ENCODE data around the gene PINK1. TPM values are rescaled to one million over a fixed set of nuclear protein-coding genes. Genes with fewer than 3 reads are reported as not detected.
A peak's percentile ranks its signal among the peaks of the same experiment; 100 is the strongest.

PINK1 gene
- total RNA-seq, 3 donors from 2014 or later (not counting 1 experiment from before 2014, with no cell fraction given): 10.8 to 16.2 (median 15.0) TPM

DNA sequence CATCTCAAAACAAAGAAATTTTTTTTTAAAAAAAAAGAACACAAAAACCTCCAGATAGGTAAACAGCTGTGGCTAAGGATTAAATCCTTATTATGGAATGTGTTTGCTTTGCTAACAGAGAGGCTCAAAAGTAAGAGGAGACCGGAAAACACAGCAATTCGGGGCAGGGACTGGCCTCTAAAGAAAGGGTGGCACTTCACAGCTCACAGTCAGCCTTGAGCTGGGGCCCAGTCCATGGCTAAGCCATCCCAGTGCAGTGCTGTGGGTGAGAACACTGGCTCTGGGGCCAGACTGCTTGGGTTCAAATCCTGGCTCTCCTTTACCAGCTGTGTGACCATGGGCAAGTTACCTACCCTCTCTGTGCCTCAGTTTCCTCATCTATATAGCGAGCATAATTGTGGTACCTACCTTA is 56.4 kb downstream of the PINK1 start:
- Mint-ChIP-seq H3K9me3 (no peaks in the 10 kb centered on the region), H3K4me1 (no peaks in the 10 kb centered on the region), H3K27me3 (ENCODE audit: low read depth in 2 of 2) (no peaks in the 10 kb centered on the region), H3K27ac (no peak overlapping the region), H3K4me3 (no peak overlapping the region), H3K36me3 (no peaks in the 10 kb centered on the region)
- H3K4me3 ChIP-seq (ENCODE audit: low read length): no peak overlapping the region
- TF ChIP-seq, protein P1, sequence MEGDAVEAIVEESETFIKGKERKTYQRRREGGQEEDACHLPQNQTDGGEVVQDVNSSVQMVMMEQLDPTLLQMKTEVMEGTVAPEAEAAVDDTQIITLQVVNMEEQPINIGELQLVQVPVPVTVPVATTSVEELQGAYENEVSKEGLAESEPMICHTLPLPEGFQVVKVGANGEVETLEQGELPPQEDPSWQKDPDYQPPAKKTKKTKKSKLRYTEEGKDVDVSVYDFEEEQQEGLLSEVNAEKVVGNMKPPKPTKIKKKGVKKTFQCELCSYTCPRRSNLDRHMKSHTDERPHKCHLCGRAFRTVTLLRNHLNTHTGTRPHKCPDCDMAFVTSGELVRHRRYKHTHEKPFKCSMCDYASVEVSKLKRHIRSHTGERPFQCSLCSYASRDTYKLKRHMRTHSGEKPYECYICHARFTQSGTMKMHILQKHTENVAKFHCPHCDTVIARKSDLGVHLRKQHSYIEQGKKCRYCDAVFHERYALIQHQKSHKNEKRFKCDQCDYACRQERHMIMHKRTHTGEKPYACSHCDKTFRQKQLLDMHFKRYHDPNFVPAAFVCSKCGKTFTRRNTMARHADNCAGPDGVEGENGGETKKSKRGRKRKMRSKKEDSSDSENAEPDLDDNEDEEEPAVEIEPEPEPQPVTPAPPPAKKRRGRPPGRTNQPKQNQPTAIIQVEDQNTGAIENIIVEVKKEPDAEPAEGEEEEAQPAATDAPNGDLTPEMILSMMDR (IDR thresholded peaks at IDR 0.05): no peak
- no peak for ATAC-seq
- H3K27ac ChIP-seq (ENCODE audit: low read length): no peak overlapping the region
- no peaks in the 10 kb centered on the region for H3K27me3 ChIP-seq (ENCODE audit: control insufficient read depth, insufficient read depth, low read length)
- intact Hi-C loops (cut with micrococcal nuclease): no loop called here
- H3K36me3 ChIP-seq (ENCODE audit: control insufficient read depth, insufficient read depth, low read length): no peaks in the 10 kb centered on the region
- H3K9me3 ChIP-seq (ENCODE audit: control insufficient read depth, insufficient read depth, low read length): no peaks in the 10 kb centered on the region
- WGBS (ENCODE audit: insufficient coverage): 75% methylated on average over 3 of the region's 3 CpGs
- H3K4me1 ChIP-seq (ENCODE audit: control insufficient read depth, insufficient read depth, low read length): no peaks in the 10 kb centered on the region
- no peak for DNase-seq

DNA sequence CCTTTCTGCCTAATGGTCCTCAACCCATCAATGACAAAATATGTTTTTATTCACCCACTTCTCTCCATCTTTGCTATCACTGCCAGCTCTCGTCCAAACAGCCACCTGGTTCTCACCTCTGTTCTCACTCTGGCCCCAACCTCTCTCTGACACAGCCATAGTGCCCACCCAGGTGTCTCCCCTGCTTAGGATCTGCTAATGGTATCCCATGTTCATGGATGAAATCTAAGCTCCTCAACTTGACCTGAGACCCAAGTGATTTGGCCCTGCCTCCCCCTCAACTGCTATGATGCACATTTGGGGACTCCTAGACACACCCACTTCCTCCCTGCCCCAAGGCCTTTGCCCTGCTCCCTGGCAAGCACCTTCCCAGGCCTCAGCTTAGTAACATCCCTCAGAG is 58.6 kb downstream of the PINK1 start:
- ATAC-seq (no peak), DNase-seq (no peak)
- no peak overlapping the region for H3K27ac ChIP-seq (ENCODE audit: low read length)
- no peaks in the 10 kb centered on the region for H3K36me3 ChIP-seq (ENCODE audit: control insufficient read depth, insufficient read depth, low read length)
- 68% methylated on average over 1 of the region's 1 CpG for WGBS (ENCODE audit: insufficient coverage)
- intact Hi-C loops (cut with micrococcal nuclease): no loop called here
- no peaks in the 10 kb centered on the region for H3K9me3 Mint-ChIP-seq
- H3K4me1 ChIP-seq (ENCODE audit: control insufficient read depth, insufficient read depth, low read length): peaks cover 8% of the 10 kb centered on the region
- H3K27me3 Mint-ChIP-seq (ENCODE audit: low read depth in 2 of 2): peaks cover 0 to 6% of the 10 kb centered on the region in 2 donors
- H3K36me3 Mint-ChIP-seq: no peaks in the 10 kb centered on the region
- H3K4me1 Mint-ChIP-seq: peaks cover 10 to 11% of the 10 kb centered on the region in 2 donors
- H3K27me3 ChIP-seq (ENCODE audit: control insufficient read depth, insufficient read depth, low read length): no peaks in the 10 kb centered on the region
- TF ChIP-seq, protein P1 (IDR thresholded peaks at IDR 0.05): no peak
- no peak overlapping the region for H3K27ac Mint-ChIP-seq
- H3K4me3 ChIP-seq (ENCODE audit: low read length): no peak overlapping the region
- no peak overlapping the region for H3K4me3 Mint-ChIP-seq
- H3K9me3 ChIP-seq (ENCODE audit: control insufficient read depth, insufficient read depth, low read length): no peaks in the 10 kb centered on the region

DNA sequence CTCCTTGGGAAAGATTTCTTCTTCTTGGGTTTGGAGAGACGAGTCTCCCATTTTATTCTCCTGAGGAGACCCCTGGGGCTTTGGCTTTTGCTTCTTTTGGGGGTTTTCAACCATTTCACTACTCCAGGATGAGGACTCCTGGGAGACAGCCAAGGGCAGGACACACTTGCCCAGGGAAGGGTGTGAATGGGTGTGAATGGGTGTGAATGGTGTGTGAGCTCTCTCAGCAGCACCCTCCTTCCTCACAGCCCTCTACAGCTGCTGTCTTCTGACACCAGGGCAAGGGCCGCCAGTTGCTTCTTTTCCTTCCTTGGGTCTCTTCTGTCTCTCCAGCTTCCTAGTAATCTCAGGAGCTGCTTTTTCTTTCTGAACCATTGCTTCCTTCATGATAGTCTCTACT is 60.4 kb downstream of the PINK1 start:
- H3K9me3 Mint-ChIP-seq: no peaks in the 10 kb centered on the region
- peaks cover 12% of the 10 kb centered on the region for H3K4me1 ChIP-seq (ENCODE audit: control insufficient read depth, insufficient read depth, low read length)
- TF ChIP-seq, protein P1 (IDR thresholded peaks at IDR 0.05): no peak
- no peaks in the 10 kb centered on the region for H3K27me3 ChIP-seq (ENCODE audit: control insufficient read depth, insufficient read depth, low read length)
- peaks cover 11 to 13% of the 10 kb centered on the region in 2 donors for H3K4me1 Mint-ChIP-seq
- ATAC-seq: no peak
- no peak overlapping the region for H3K4me3 Mint-ChIP-seq
- DNase-seq: no peak
- H3K27ac ChIP-seq (ENCODE audit: low read length): no peak overlapping the region
- no peak overlapping the region for H3K27ac Mint-ChIP-seq
- intact Hi-C loops (cut with micrococcal nuclease): no loop called here
- no peak overlapping the region for H3K4me3 ChIP-seq (ENCODE audit: low read length)
- H3K9me3 ChIP-seq (ENCODE audit: control insufficient read depth, insufficient read depth, low read length): no peaks in the 10 kb centered on the region
- H3K36me3 ChIP-seq (ENCODE audit: control insufficient read depth, insufficient read depth, low read length): no peaks in the 10 kb centered on the region
- H3K27me3 Mint-ChIP-seq (ENCODE audit: low read depth in 2 of 2): peaks cover 0 to 6% of the 10 kb centered on the region in 2 donors
- H3K36me3 Mint-ChIP-seq: no peaks in the 10 kb centered on the region
- WGBS (ENCODE audit: insufficient coverage): 91% methylated on average over 2 of the region's 2 CpGs

DNA sequence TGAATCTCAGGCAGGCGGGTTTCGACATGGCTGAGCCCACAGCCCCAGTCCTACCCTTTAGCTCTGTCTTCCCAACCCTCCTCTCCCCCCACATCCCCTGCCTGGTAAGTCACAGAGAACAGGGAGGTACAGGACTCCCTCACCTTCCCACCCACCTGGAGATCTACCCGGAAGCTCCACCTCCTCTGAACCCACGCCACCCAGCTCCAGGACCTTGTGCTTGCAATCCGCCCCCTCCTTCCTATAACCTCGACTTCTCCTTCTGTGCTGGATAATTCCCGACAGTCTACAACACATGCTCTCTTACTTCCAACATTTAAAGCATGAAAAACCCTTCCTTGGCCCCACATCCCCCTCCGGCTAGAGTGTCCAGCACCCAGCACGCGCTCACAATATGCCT is 62.3 kb downstream of the PINK1 start:
- Mint-ChIP-seq H3K36me3 (no peaks in the 10 kb centered on the region), H3K27ac (peak overlapping the region in 1 of 2 donors; percentile 83), H3K9me3 (no peaks in the 10 kb centered on the region), H3K4me1 (peaks cover 11 to 13% of the 10 kb centered on the region in 2 donors), H3K4me3 (no peak overlapping the region), H3K27me3 (ENCODE audit: low read depth in 2 of 2) (peaks cover 0 to 6% of the 10 kb centered on the region in 2 donors)
- Histone ChIP-seq H3K4me3 (ENCODE audit: low read length) (no peak overlapping the region), H3K9me3 (ENCODE audit: control insufficient read depth, insufficient read depth, low read length) (no peaks in the 10 kb centered on the region), H3K27ac (ENCODE audit: low read length) (no peak overlapping the region), H3K36me3 (ENCODE audit: control insufficient read depth, insufficient read depth, low read length) (no peaks in the 10 kb centered on the region), H3K4me1 (ENCODE audit: control insufficient read depth, insufficient read depth, low read length) (peaks cover 12% of the 10 kb centered on the region), H3K27me3 (ENCODE audit: control insufficient read depth, insufficient read depth, low read length) (no peaks in the 10 kb centered on the region)
- intact Hi-C loops (cut with micrococcal nuclease): no loop called here
- ATAC-seq (no peak), DNase-seq (no peak)
- 86% methylated on average over 10 of the region's 10 CpGs for WGBS (ENCODE audit: insufficient coverage)
- TF ChIP-seq, protein P1 (IDR thresholded peaks at IDR 0.05): no peak
